HEK293T (cell line): Measurements from ENCODE around the gene CPED1.

Experiments
- CTCF ChIA-PET: fragments of 350-600 bp; formaldehyde crosslinking; extraction: SDS; loops from one replicate; lab custom pipeline; 2021; ENCODE audit warnings: antibody characterized with exemption, inconsistent platforms; lab: Yijun Ruan, JAX
- POLR2A ChIA-PET: fragments of 350-600 bp; formaldehyde crosslinking; extraction: SDS; loops from one replicate; lab custom pipeline; 2020; ENCODE audit warnings: antibody characterized with exemption, inconsistent platforms; lab: Yijun Ruan, JAX
- DNase-seq: peaks from one replicate; pipeline ENCODE4 v3.0.0; 2012; ENCODE audit warnings: mixed read lengths; ENCODE audit errors: extremely low spot score
- ARNT ChIP-seq: fragments of 450-650 bp; IDR thresholded peaks from 2 replicates; pipeline ENCODE4 v1.6.1; 2017; ENCODE audit warnings: mild to moderate bottlenecking
- BHLHE40 ChIP-seq: fragments of 450-650 bp; IDR thresholded peaks from 2 replicates; pipeline ENCODE4 v1.6.1; 2016; ENCODE audit warnings: mild to moderate bottlenecking, moderate library complexity, borderline replicate concordance
- CTBP1 ChIP-seq: fragments of 450-650 bp; IDR thresholded peaks from 2 replicates; pipeline ENCODE4 v1.6.1; 2016; ENCODE audit warnings: borderline replicate concordance
- ELF4 ChIP-seq: fragments of 450-650 bp; IDR thresholded peaks from 2 replicates; pipeline ENCODE4 v1.6.1; 2017; ENCODE audit warnings: antibody characterized with exemption
- FOXA1 ChIP-seq: fragments of 450-650 bp; IDR thresholded peaks from 2 replicates; pipeline ENCODE4 v1.6.1; 2016; ENCODE audit warnings: mild to moderate bottlenecking
- FOXK2 ChIP-seq: fragments of 450-650 bp; IDR thresholded peaks from 2 replicates; pipeline ENCODE4 v1.6.1; 2016; ENCODE audit warnings: mild to moderate bottlenecking
- FOXM1 ChIP-seq: fragments of 450-650 bp; IDR thresholded peaks from 2 replicates; pipeline ENCODE4 v1.6.1; 2017; ENCODE audit warnings: mild to moderate bottlenecking, borderline replicate concordance
- HDGF ChIP-seq: fragments of 450-650 bp; IDR thresholded peaks from 2 replicates; pipeline ENCODE4 v1.6.1; 2017; ENCODE audit warnings: antibody characterized with exemption, borderline replicate concordance
- L3MBTL2 ChIP-seq: fragments of 450-650 bp; conservative IDR thresholded peaks from 2 replicates; pipeline ENCODE4 v1.6.1; 2016; ENCODE audit warnings: mild to moderate bottlenecking
- LEF1 ChIP-seq: fragments of 450-650 bp; IDR thresholded peaks from 2 replicates; pipeline ENCODE4 v1.6.1; 2017; ENCODE audit warnings: mild to moderate bottlenecking, borderline replicate concordance
- NFRKB ChIP-seq: fragments of 450-650 bp; IDR thresholded peaks from 2 replicates; pipeline ENCODE4 v1.6.1; 2016; ENCODE audit warnings: mild to moderate bottlenecking, moderate library complexity
- PKNOX1 ChIP-seq: fragments of 450-650 bp; IDR thresholded peaks from 2 replicates; pipeline ENCODE4 v1.6.1; 2016
- SP1 ChIP-seq: fragments of 450-650 bp; IDR thresholded peaks from 2 replicates; pipeline ENCODE4 v1.6.1; 2017
- SUZ12 ChIP-seq: fragments of 450-650 bp; IDR thresholded peaks from 2 replicates; pipeline ENCODE4 v1.6.1; 2016; ENCODE audit warnings: mild to moderate bottlenecking
- TARDBP ChIP-seq: fragments of 450-650 bp; IDR thresholded peaks from 2 replicates; pipeline ENCODE4 v1.6.1; 2016
- ZNF384 ChIP-seq: fragments of 450-650 bp; IDR thresholded peaks from 2 replicates; pipeline ENCODE4 v1.6.1; 2016

Gene CPED1

DNA sequence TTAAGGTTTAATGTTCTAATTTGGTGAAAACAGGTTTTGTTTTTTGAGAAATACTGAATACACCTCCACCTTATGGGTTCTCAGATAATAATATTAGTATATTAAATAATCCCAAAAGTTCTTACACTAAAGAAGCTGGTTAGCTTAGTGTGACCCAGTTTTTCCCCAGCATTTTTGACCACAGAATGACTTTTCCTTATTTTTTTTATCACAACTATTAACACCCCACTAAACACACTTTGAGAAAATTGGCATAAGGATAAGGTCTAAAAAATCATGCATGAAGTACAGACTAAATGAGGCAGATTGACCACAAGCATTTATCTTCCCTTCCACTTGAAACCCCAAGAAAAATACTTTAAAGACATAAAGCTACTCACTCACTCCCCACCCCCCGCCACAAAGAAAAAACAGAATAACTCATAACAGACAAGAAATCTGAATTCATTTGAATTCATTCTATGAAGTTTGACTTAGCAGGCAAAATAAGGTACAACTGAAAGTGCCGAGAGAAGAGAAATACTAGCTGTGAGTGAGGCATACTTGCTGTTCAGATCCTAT, 290.6 kb downstream of the CPED1 start:
- no peak for DNase-seq
- TF ChIP-seq FOXM1 (no peak), FOXK2 (no peak), ARNT (no peak), ZNF384 (no peak), PKNOX1 (no peak), TARDBP (no peak), L3MBTL2 (no peak), SUZ12 (no peak), CTBP1 (no peak), SP1 (no peak), BHLHE40 (no peak), FOXA1 (no peak), ELF4 (no peak), HDGF (no peak), NFRKB (no peak), LEF1 (no peak)
- POLR2A ChIA-PET: no interaction called here
- CTCF ChIA-PET: no interaction called here

GRCh38 chr7:121279822-121280221, 291.3 kb downstream of the CPED1 start:
- CTCF ChIA-PET: no interaction called here
- DNase-seq: no peak
- POLR2A ChIA-PET: no interaction called here
- TF ChIP-seq LEF1 (no peak), FOXM1 (no peak), SUZ12 (no peak), HDGF (no peak), ARNT (no peak), L3MBTL2 (no peak), FOXA1 (no peak)

- ChIA-PET CTCF (no interaction called here), POLR2A (no interaction called here)
- DNase-seq: no peak
- no peak for TF ChIP-seq CTBP1
- no peak for TF ChIP-seq FOXA1
- no peak for TF ChIP-seq SUZ12
- no peak for TF ChIP-seq ELF4
- no peak for TF ChIP-seq L3MBTL2
- TF ChIP-seq HDGF: no peak
- TF ChIP-seq SP1: no peak
- no peak for TF ChIP-seq ZNF384
- no peak for TF ChIP-seq PKNOX1
- TF ChIP-seq FOXM1: no peak
- TF ChIP-seq NFRKB: no peak
- no peak for TF ChIP-seq TARDBP
- TF ChIP-seq FOXK2: no peak
- TF ChIP-seq BHLHE40: no peak
- no peak for TF ChIP-seq ARNT
- no peak for TF ChIP-seq LEF1
These were observed 292.1 kb downstream of the CPED1 start for GRCh38 chr7:121280656-121281055.

GRCh38 chr7:121282129-121282528, 293.6 kb downstream of the CPED1 start:
- no peak for DNase-seq
- no peak for TF ChIP-seq SUZ12
- TF ChIP-seq LEF1: no peak
- TF ChIP-seq ELF4: no peak
- TF ChIP-seq FOXA1: no peak
- TF ChIP-seq TARDBP: no peak
- TF ChIP-seq BHLHE40: no peak
- no peak for TF ChIP-seq CTBP1
- ChIA-PET POLR2A (no interaction called here), CTCF (no interaction called here)

DNA sequence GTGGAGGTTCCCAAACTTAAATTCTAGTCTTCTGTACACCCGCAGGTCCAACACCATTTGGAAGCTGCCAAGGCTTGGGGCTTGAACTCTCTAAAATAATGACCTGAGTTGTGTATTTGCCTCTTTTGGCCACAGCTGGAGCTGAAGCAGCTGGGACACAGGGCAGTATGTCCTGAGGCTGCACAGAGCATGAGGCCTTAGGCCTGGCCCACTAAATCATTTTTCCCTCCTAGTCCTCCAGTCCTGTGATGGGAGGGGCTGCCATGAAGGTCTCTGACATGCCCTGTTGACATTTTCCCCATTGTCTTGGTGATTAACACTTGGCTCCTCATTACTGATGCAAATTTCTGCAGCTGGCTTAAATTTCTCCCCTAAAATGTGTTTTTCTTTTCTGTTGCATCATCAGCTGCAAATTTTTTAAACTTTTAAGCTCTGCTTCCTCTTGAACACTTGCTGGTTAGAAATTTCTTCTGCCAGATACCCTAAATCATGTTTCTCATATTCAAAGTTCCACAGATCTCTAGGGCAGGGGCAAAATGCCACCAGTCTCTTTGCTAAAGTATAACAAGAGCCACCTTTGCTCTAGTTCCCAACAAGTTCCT, 296.7 kb downstream of the CPED1 start:
- ChIA-PET CTCF (no interaction called here), POLR2A (no interaction called here)
- no peak for TF ChIP-seq PKNOX1
- TF ChIP-seq LEF1: no peak
- no peak for TF ChIP-seq BHLHE40
- TF ChIP-seq FOXK2: no peak
- no peak for TF ChIP-seq ELF4
- no peak for TF ChIP-seq FOXM1
- TF ChIP-seq SUZ12: no peak
- TF ChIP-seq ZNF384: no peak
- TF ChIP-seq FOXA1: no peak
- no peak for TF ChIP-seq CTBP1
- TF ChIP-seq SP1: no peak
- DNase-seq: no peak

DNA sequence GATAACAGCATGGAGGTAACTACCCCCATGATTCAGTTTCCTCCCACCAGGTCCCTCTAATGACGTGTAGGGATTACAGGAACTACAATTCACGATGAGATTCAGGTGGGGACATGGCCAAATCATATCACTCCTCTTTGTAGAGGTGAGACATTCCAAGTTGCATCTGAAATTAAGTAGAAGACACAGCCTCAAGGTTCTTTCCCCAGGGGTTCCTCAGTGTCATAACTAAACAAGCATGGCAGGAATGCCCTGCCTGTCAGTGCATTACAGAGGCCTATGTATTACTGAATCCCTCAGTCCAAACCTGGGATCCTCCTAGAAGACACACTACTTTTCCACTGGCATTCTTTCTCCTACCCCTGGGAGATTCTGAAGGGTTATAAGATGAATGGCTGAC, 297.7 kb downstream of the CPED1 start:
- CTCF ChIA-PET: no interaction called here
- no peak for DNase-seq
- TF ChIP-seq FOXA1: no peak
- TF ChIP-seq SP1: no peak
- TF ChIP-seq TARDBP: no peak
- TF ChIP-seq ZNF384: no peak
- no peak for TF ChIP-seq HDGF
- TF ChIP-seq LEF1: no peak
- TF ChIP-seq ARNT: no peak
- TF ChIP-seq CTBP1: no peak
- no peak for TF ChIP-seq FOXM1
- TF ChIP-seq FOXK2: no peak
- no peak for TF ChIP-seq SUZ12
- no peak for TF ChIP-seq PKNOX1
- TF ChIP-seq BHLHE40: no peak
- TF ChIP-seq ELF4: no peak
- TF ChIP-seq NFRKB: no peak
- TF ChIP-seq L3MBTL2: no peak
- POLR2A ChIA-PET: no interaction called here
